Retinal pigment epithelial cell (primary cell): Measurements from ENCODE around the gene CFAP68.
A peak's percentile ranks its signal among the peaks of the same experiment; 100 is the strongest.

ENCODE experiments used
- DNase-seq: peaks from one replicate; pipeline ENCODE4 v3.0.0-alpha.2; 2010; ENCODE audit warnings: low read depth
- H3K4me3 ChIP-seq: 2 replicates; pipeline ENCODE4 v1.5.1; 2011; ENCODE audit warnings: mild to moderate bottlenecking, low read length, control low read depth, moderate library complexity
- TF ChIP-seq, protein P1 (sequence below): conservative IDR thresholded peaks from 2 replicates; pipeline ENCODE4 v1.5.1; 2011; ENCODE audit warnings: low read depth, low read length, control low read depth, inconsistent platforms

Gene CFAP68

DNA sequence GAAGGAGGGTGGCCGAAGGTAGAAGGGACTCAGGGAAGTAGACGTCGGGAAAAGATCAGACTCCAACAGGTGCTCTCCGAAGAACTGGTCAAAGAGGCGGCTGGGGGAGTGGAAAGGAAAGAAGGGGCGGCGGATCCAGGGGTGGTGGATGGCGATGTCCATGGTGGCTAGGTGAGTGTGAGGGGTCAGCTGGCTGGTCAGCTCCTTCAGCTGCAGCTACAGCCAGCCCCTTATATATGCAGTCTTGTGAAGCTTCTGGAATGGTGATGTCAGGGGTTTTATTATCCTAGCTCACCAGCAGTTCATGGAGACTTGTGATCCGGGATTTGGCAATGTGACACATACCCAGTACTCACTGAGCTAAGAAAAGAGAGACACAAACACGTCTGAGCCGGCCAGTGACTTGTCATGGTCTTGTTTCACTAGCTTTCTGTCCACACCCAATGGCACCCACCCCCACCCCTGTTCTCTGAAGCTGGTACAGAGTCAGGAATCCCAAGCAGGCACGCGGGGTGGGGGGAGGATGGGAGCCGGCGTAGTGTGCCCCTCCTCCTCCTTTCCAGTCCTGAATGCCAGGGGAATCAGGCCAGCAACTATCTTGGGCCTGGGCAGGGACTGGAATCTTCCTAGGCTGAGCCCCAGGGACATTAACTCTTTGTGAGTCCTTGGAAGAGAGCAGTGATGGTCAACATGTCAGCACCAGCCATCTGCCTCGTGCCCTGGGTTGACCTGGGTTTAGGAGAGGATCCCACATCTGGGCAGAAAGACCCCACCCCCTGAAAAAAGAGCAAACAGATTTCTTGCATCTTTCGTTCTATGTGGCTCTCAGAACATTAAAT lies 32.4 kb downstream of the CFAP68 start, which contains the start of gene CRYAB:
TSS of gene CRYAB (minus strand) at position 208 of the 839 bp plus-strand sequence. CDS start at position 162, 46 bp downstream.
- H3K4me3 ChIP-seq: peak within 1 kb of the TSS; percentile 41
- TF ChIP-seq, protein P1, sequence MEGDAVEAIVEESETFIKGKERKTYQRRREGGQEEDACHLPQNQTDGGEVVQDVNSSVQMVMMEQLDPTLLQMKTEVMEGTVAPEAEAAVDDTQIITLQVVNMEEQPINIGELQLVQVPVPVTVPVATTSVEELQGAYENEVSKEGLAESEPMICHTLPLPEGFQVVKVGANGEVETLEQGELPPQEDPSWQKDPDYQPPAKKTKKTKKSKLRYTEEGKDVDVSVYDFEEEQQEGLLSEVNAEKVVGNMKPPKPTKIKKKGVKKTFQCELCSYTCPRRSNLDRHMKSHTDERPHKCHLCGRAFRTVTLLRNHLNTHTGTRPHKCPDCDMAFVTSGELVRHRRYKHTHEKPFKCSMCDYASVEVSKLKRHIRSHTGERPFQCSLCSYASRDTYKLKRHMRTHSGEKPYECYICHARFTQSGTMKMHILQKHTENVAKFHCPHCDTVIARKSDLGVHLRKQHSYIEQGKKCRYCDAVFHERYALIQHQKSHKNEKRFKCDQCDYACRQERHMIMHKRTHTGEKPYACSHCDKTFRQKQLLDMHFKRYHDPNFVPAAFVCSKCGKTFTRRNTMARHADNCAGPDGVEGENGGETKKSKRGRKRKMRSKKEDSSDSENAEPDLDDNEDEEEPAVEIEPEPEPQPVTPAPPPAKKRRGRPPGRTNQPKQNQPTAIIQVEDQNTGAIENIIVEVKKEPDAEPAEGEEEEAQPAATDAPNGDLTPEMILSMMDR: no peak
- DNase-seq: peak; percentile 99

DNA sequence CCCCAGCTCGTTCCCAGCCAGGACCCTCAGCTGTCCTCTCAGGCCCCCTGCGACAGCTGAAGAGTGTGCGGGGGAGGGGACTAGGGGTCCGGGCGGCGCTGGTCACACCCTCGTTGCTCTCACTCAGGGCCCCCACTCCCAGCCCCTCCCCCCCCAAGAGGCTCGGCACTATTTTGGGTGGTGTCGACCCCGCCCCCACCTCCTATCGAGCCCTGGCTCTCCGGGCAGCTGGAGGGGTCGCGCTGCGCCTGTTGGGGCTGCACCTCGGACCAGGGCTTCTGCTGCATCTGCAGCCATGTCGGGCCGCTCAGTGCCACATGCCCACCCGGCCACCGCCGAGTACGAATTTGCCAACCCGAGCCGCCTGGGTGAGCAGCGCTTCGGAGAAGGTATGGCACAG lies 33.2 kb downstream of the CFAP68 start, which contains the start of gene HSPB2:
TSS of gene HSPB2 (plus strand) at position 200 of the 400 bp plus-strand sequence. CDS start at position 296, 96 bp downstream.
- DNase-seq: no peak
- peak within 1 kb of the TSS; percentile 41 for H3K4me3 ChIP-seq
- TF ChIP-seq, protein P1: no peak

DNA sequence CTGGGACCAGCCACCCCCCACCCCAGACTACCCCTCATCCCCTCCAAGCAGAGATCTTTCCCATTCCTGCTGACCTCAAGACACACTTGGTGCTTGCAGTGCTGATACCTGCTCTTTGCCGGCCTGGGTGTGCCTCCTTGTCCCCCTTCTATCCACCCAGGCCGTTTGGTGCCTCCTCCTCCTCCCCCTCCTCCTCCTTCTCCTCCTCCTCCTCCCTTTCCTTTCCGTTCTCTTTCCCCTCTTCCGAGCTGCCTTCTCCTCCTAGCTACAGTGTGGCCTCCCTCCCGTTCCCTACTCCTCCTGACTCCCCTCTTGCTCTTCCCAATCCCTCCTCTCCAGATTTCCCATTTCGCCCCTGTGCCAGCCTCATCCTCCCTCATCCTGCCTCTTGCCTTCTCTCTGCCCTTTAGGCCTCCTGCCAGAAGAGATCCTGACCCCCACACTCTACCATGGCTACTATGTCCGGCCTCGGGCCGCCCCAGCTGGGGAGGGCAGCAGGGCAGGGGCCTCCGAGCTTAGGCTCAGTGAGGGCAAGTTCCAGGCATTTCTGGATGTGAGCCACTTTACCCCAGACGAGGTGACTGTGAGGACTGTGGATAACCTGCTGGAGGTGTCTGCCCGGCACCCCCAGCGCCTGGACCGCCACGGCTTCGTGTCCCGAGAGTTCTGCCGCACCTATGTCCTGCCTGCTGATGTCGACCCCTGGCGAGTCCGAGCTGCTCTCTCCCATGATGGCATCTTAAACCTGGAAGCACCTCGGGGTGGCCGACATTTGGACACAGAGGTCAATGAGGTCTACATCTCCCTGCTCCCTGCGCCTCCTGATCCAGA lies 33.9 kb downstream of the CFAP68 start:
- DNase-seq: no peak
- TF ChIP-seq, protein P1: no peak
- H3K4me3 ChIP-seq: no peak overlapping the region

DNA sequence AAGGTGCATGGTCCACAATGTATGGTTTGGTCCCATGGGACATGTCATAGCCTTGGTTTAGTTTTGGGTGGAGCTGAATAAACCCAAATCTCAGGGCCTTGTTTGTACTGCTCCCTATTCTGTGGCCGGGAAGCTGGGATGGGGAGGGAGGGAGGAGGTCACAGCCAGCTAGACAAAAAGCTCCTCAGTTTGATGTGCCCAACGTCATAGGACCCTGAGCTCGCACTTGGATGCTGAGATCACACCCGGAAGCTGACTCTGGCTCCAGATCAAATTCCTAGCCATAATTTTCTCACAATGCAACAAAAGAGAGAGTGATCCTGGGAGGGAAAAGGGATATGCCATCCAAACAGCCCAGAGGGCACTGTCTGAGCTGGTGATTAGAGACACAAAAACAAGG lies 34.7 kb downstream of the CFAP68 start:
- H3K4me3 ChIP-seq: no peak overlapping the region
- TF ChIP-seq, protein P1: no peak
- DNase-seq: peak; percentile 78

DNA sequence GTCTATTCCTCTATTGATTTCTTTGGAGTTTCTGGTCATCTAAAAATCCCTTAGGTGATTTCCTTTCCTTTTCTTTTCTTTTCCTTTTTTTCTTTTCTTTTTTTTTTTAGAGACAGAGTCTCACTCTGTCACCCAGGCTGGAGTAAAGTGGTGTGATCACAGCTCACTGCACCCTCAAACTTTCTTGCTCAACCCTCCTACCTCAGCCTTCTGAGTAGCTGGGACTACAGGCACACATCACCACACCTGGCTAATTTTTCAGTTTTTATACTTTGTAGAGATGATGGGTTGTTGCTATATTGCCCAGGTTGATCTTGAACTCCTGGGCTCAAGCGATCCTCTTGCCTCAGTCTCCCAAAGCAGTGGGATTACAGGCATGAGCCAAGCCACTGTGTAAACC lies 37.4 kb downstream of the CFAP68 start:
- H3K4me3 ChIP-seq: no peak overlapping the region
- TF ChIP-seq, protein P1: no peak
- no peak for DNase-seq

DNA sequence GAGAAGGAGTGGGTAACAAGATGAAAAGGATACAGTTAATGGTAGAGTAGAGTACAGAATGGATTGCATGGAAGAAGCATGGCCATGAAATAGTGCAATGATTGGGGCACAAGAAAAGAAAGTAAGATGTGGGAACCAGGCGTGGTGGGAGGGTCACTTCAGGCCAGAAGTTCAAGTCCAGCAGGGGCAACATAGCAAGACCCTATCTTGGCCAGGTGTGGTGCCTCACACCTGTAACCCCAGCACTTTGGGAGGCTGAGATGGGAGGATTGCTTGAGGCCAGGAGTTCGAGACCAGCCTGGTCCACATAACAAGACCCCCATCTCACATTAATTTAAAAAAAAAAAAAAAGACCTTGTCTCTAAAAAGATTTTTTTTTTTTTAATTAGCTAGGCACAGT lies 38.0 kb downstream of the CFAP68 start:
- TF ChIP-seq, protein P1: no peak
- H3K4me3 ChIP-seq: no peak overlapping the region
- DNase-seq: no peak
